HEK293 (cell line): ENCODE measurements around the gene P2RX1.
"Not testable (repeated sequence)": the region's sequence is repeated elsewhere in the genome, so short reads cannot be mapped to it uniquely, and the experiment has no call there.

Experiments used
- CTCF ChIP-seq: fragments of 450-650 bp; formaldehyde crosslinking; IDR thresholded peaks from 2 replicates; pipeline ENCODE4 v1.5.1; 2016; ENCODE audit warnings: missing biosample characterization, missing genetic modification characterization
- REST ChIP-seq: fragments of 450-650 bp; formaldehyde crosslinking; IDR thresholded peaks from 2 replicates; pipeline ENCODE4 v1.5.1; 2016; ENCODE audit warnings: missing biosample characterization, missing genetic modification characterization
- SCRT2 ChIP-seq: fragments of 450-650 bp; formaldehyde crosslinking; IDR thresholded peaks from 2 replicates; pipeline ENCODE4 v1.5.1; 2016; ENCODE audit warnings: missing biosample characterization, missing genetic modification characterization
- TRIM28 ChIP-seq: IDR thresholded peaks from 2 replicates; pipeline ENCODE4 v1.6.1; 2011; ENCODE audit warnings: low read length, control low read depth, borderline replicate concordance
- ZFP41 ChIP-seq: fragments of 450-650 bp; formaldehyde crosslinking; IDR thresholded peaks from 2 replicates; pipeline ENCODE4 v1.5.1; 2016; ENCODE audit warnings: missing biosample characterization, missing genetic modification characterization, borderline replicate concordance
- ZNF148 ChIP-seq: fragments of 450-650 bp; formaldehyde crosslinking; IDR thresholded peaks from 2 replicates; pipeline ENCODE4 v1.5.0; 2017; ENCODE audit warnings: missing biosample characterization, missing genetic modification characterization, borderline replicate concordance
- ZNF555 ChIP-seq: fragments of 450-650 bp; formaldehyde crosslinking; conservative IDR thresholded peaks from 2 replicates; pipeline ENCODE4 v1.5.1; 2017; ENCODE audit warnings: missing biosample characterization, mild to moderate bottlenecking, missing genetic modification characterization, inconsistent platforms
- ZNF558 ChIP-seq: fragments of 450-650 bp; formaldehyde crosslinking; IDR thresholded peaks from 2 replicates; pipeline ENCODE4 v1.5.1; 2016; ENCODE audit warnings: missing biosample characterization, missing genetic modification characterization

- not testable (repeated sequence) for TF ChIP-seq CTCF (tag by site-specific recombination); ZNF555; ZNF558 (tag by site-specific recombination); SCRT2 (tag by site-specific recombination); TRIM28; ZNF148 (tag by site-specific recombination); REST (tag by site-specific recombination); ZFP41 (tag by site-specific recombination)
These were observed 62.1 kb downstream of the P2RX1 start for GRCh38 chr17:3854204-3854603.
